Thoracic aorta (tissue), 2 donors: ENCODE results near the gene RBFOX2. TPM values are rescaled to one million over a fixed set of nuclear protein-coding genes. Genes with fewer than 3 reads are reported as not detected.
"Not testable (repeated sequence)": the region's sequence is repeated elsewhere in the genome, so short reads cannot be mapped to it uniquely, and the experiment has no call there.

Experiments used
- ATAC-seq: fragments of 150-250 bp; one replicate; pipeline ENCODE4 v1.8.0; 2017; ENCODE audit warnings: low read depth; ENCODE audit not compliant: insufficient number of reproducible peaks, low FRiP score
- DNase-seq: peaks from one replicate; pipeline ENCODE4 v3.0.0-alpha.2; 2020; ENCODE audit warnings: low spot score
- H3K27ac ChIP-seq, 2 donors: fragments of 200-600 bp; sonication (generic); 1 replicate in 1 of 2; 2 replicates in 1 of 2; pipeline ENCODE4 v1.5.1; 2016; ENCODE audit warnings: mild to moderate bottlenecking in 2 of 2, moderate library complexity in 2 of 2
- H3K27me3 ChIP-seq: fragments of 200-600 bp; sonication (generic); replicated peaks from 2 replicates; pipeline ENCODE4 v1.6.0; 2016; ENCODE audit warnings: mild to moderate bottlenecking; ENCODE audit not compliant: insufficient read depth
- H3K36me3 ChIP-seq: fragments of 200-600 bp; sonication (generic); one replicate; pipeline ENCODE4 v1.5.1; 2016
- H3K4me1 ChIP-seq, 2 donors: fragments of 200-600 bp; sonication (generic); 1 replicate in 1 of 2; 2 replicates in 1 of 2; pipeline versions ENCODE4 v1.5.1 to v1.6.0; 2016; ENCODE audit warnings: low read depth in 2 of 2, mild to moderate bottlenecking in 1 of 2; ENCODE audit not compliant: control insufficient read depth in 1 of 2
- H3K4me3 ChIP-seq: fragments of 200-600 bp; sonication (generic); 2 replicates; pipeline ENCODE4 v1.5.1; 2016; ENCODE audit warnings: mild to moderate bottlenecking
- H3K9me3 ChIP-seq: fragments of 200-600 bp; sonication (generic); 2 replicates; pipeline ENCODE4 v1.5.1; 2016
- total RNA-seq, 2 donors: library from RNA; depleted of rRNA; stranded (reverse); fragments of >200 nt; gene quantifications; one replicate each; pipeline versions ENCODE4 v1.1.0 to v1.2.3, GENCODE V29; 2016
- TF ChIP-seq, protein P1 (sequence below): fragments of 200-600 bp; sonication (generic); IDR thresholded peaks from one replicate; pipeline ENCODE4 v1.5.1; 2019; ENCODE audit warnings: antibody characterized with exemption

RBFOX2 gene
- total RNA-seq, 2 donors from 2014 or later, result 117 to 143 TPM

GRCh38 chr22:35811670-35812069 lies 217.0 kb downstream of the RBFOX2 start:
- TF ChIP-seq, protein P1, sequence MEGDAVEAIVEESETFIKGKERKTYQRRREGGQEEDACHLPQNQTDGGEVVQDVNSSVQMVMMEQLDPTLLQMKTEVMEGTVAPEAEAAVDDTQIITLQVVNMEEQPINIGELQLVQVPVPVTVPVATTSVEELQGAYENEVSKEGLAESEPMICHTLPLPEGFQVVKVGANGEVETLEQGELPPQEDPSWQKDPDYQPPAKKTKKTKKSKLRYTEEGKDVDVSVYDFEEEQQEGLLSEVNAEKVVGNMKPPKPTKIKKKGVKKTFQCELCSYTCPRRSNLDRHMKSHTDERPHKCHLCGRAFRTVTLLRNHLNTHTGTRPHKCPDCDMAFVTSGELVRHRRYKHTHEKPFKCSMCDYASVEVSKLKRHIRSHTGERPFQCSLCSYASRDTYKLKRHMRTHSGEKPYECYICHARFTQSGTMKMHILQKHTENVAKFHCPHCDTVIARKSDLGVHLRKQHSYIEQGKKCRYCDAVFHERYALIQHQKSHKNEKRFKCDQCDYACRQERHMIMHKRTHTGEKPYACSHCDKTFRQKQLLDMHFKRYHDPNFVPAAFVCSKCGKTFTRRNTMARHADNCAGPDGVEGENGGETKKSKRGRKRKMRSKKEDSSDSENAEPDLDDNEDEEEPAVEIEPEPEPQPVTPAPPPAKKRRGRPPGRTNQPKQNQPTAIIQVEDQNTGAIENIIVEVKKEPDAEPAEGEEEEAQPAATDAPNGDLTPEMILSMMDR, result no peak
- no peaks in the 10 kb centered on the region for H3K27me3 ChIP-seq
- H3K4me3 ChIP-seq, result no peak overlapping the region
- H3K9me3 ChIP-seq, result no peaks in the 10 kb centered on the region
- H3K36me3 ChIP-seq, result peaks cover 11% of the 10 kb centered on the region
- ATAC-seq, result no peak
- peaks cover 0 to 1% of the 10 kb centered on the region in 2 donors for H3K4me1 ChIP-seq
- H3K27ac ChIP-seq, result no peak overlapping the region
- no peak for DNase-seq

DNA sequence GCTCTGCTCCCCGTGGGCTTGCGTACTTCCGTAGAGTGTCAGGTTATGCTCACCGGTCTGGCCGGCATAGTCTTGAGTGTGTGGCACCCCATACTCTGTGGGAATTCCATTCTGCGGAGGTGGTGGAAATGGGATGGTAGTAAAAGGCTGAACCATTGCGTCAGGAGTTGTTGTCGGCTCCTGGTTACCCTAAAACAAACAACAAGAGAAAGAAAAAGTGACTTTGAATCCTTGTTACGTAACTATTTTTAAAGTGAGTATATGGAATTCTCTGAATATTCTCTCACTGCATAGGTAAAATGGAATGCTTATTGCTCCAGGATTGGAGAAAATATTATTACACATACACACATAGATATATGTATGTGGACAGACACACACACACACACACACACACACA lies 218.8 kb downstream of the RBFOX2 start:
- DNase-seq, result no peak
- Histone ChIP-seq H3K4me3 (no peak overlapping the region), H3K36me3 (peaks cover 17% of the 10 kb centered on the region), H3K9me3 (no peaks in the 10 kb centered on the region), H3K27ac (no peak overlapping the region), H3K27me3 (no peaks in the 10 kb centered on the region), H3K4me1 (peaks cover 0 to 3% of the 10 kb centered on the region in 2 donors)
- TF ChIP-seq, protein P1, result no peak
- no peak for ATAC-seq

GRCh38 chr22:35808377-35808776 lies 220.2 kb downstream of the RBFOX2 start:
- H3K27me3 ChIP-seq, result no peaks in the 10 kb centered on the region
- no peak for DNase-seq
- TF ChIP-seq, protein P1, result no peak
- H3K9me3 ChIP-seq, result no peaks in the 10 kb centered on the region
- peaks cover 0 to 3% of the 10 kb centered on the region in 2 donors for H3K4me1 ChIP-seq
- no peak overlapping the region for H3K4me3 ChIP-seq
- peaks cover 17% of the 10 kb centered on the region for H3K36me3 ChIP-seq
- H3K27ac ChIP-seq, result no peak overlapping the region
- no peak for ATAC-seq

GRCh38 chr22:35806668-35807067 lies 222.0 kb downstream of the RBFOX2 start:
- not testable (repeated sequence) for H3K4me1 ChIP-seq, H3K9me3 ChIP-seq, ATAC-seq, DNase-seq, H3K27ac ChIP-seq, H3K27me3 ChIP-seq, H3K4me3 ChIP-seq
- H3K36me3 ChIP-seq, result peaks cover 17% of the 10 kb centered on the region

DNA sequence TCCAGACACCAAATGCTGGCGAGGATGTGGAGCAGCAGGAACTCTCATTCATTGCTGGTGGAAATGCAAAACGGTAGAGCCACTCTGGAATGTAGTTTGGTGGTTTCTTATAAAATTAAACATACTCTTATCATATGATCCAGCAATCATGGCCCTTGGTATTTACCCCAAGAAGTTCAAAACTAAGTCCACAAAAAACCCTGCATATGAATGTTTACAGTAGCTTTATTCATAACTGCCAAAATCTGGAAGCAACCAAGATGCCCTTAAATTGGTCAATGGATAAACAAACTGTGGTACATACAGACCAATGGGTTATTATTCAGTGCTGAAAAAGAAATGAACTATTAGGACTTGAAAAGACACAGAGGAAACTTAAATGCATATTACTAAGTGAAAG lies 223.2 kb downstream of the RBFOX2 start:
- no peaks in the 10 kb centered on the region for H3K9me3 ChIP-seq
- H3K4me1 ChIP-seq, result peaks cover 3 to 16% of the 10 kb centered on the region in 2 donors
- H3K27ac ChIP-seq, result no peak overlapping the region
- DNase-seq (no peak), ATAC-seq (no peak)
- TF ChIP-seq, protein P1, result no peak
- H3K27me3 ChIP-seq, result no peaks in the 10 kb centered on the region
- no peak overlapping the region for H3K4me3 ChIP-seq
- peaks cover 17% of the 10 kb centered on the region for H3K36me3 ChIP-seq

GRCh38 chr22:35804421-35804820 lies 224.2 kb downstream of the RBFOX2 start:
- Histone ChIP-seq H3K4me3 (no peak overlapping the region), H3K27me3 (no peaks in the 10 kb centered on the region), H3K27ac (no peak overlapping the region), H3K9me3 (no peaks in the 10 kb centered on the region), H3K4me1 (peaks cover 4 to 24% of the 10 kb centered on the region in 2 donors), H3K36me3 (peaks cover 17% of the 10 kb centered on the region)
- DNase-seq (no peak), ATAC-seq (no peak)
- TF ChIP-seq, protein P1, result no peak
